Measurements from ENCODE around the gene DNAJC3. TPM values are rescaled to one million over a fixed set of nuclear protein-coding genes. Genes with fewer than 3 reads are reported as not detected.

The DNAJC3 gene, protein sequence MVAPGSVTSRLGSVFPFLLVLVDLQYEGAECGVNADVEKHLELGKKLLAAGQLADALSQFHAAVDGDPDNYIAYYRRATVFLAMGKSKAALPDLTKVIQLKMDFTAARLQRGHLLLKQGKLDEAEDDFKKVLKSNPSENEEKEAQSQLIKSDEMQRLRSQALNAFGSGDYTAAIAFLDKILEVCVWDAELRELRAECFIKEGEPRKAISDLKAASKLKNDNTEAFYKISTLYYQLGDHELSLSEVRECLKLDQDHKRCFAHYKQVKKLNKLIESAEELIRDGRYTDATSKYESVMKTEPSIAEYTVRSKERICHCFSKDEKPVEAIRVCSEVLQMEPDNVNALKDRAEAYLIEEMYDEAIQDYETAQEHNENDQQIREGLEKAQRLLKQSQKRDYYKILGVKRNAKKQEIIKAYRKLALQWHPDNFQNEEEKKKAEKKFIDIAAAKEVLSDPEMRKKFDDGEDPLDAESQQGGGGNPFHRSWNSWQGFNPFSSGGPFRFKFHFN
- polyA plus RNA-seq (ENCODE audit: insufficient read length in 12 of 12) = 10 to 100 TPM; 17.4 to 98.5 (median 21.8) TPM
- long read RNA-seq, donor 1, full-length matches to known transcripts = 4 of 11 reads
- long read RNA-seq, donor 1, partial matches to known transcripts = 7 of 11 reads
- long read RNA-seq, donor 1, other reads (novel, unspliced or antisense) = 0 of 11 reads
- long read RNA-seq, donor 2, full-length matches to known transcripts = 4 of 4 reads
- long read RNA-seq, donor 2, partial matches to known transcripts = 0 of 4 reads
- long read RNA-seq, donor 2, other reads (novel, unspliced or antisense) = 0 of 4 reads
- long read RNA-seq, donor 3 = 0 reads
- long read RNA-seq, donor 4, full-length matches to known transcripts = 2 of 2 reads
- long read RNA-seq, donor 4, partial matches to known transcripts = 0 of 2 reads
- long read RNA-seq, donor 4, other reads (novel, unspliced or antisense) = 0 of 2 reads
- long read RNA-seq, donor 5, full-length matches to known transcripts = 6 of 16 reads
- long read RNA-seq, donor 5, partial matches to known transcripts = 10 of 16 reads
- long read RNA-seq, donor 5, other reads (novel, unspliced or antisense) = 0 of 16 reads
- long read RNA-seq, donor 6, full-length matches to known transcripts = 2 of 2 reads
- long read RNA-seq, donor 6, partial matches to known transcripts = 0 of 2 reads
- long read RNA-seq, donor 6, other reads (novel, unspliced or antisense) = 0 of 2 reads
- long read RNA-seq, donor 7, full-length matches to known transcripts = 5 of 5 reads
- long read RNA-seq, donor 7, partial matches to known transcripts = 0 of 5 reads
- long read RNA-seq, donor 7, other reads (novel, unspliced or antisense) = 0 of 5 reads
- long read RNA-seq, donor 8, full-length matches to known transcripts = 8 of 8 reads
- long read RNA-seq, donor 8, partial matches to known transcripts = 0 of 8 reads
- long read RNA-seq, donor 8, other reads (novel, unspliced or antisense) = 0 of 8 reads
- long read RNA-seq, donor 9 = 0 reads
- long read RNA-seq, donor 10, full-length matches to known transcripts = 4 of 4 reads
- long read RNA-seq, donor 10, partial matches to known transcripts = 0 of 4 reads
- long read RNA-seq, donor 10, other reads (novel, unspliced or antisense) = 0 of 4 reads
- long read RNA-seq, donor 11, full-length matches to known transcripts = 3 of 3 reads
- long read RNA-seq, donor 11, partial matches to known transcripts = 0 of 3 reads
- long read RNA-seq, donor 11, other reads (novel, unspliced or antisense) = 0 of 3 reads

- peak; percentile 98 for DNase-seq
Observed at GRCh38 chr13:95676762-95677563, at the start of gene DNAJC3. TSS of gene DNAJC3 (plus strand) at chr13:95677139. CDS start at chr13:95677256, 117 bp downstream.

DNA sequence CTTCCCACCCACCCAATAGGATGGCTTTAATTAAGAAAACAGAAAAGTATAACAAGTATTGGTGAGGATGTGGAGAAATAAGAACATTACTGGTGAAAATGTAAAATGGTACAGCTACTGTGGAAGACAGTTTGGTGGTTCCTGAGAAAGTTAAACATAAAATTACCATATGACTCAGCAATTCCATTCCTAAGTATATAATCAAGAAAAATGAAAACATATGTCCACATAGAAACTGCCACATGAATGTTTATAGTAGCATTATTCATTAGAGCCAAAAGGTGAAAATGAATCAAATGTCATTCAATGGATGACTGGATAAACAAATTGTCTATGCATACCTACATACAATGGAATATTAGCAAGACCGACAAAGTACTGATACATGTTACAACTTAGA lies 49.3 kb upstream of the DNAJC3 start:
- DNase-seq = no peak

GRCh38 chr13:95628488-95628887 lies 48.5 kb upstream of the DNAJC3 start:
- DNase-seq = no peak

- no peak for DNase-seq
Observed at GRCh38 chr13:95629071-95629470, 47.9 kb upstream of the DNAJC3 start.

GRCh38 chr13:95630593-95630992 lies 46.3 kb upstream of the DNAJC3 start:
- no peak for DNase-seq

DNA sequence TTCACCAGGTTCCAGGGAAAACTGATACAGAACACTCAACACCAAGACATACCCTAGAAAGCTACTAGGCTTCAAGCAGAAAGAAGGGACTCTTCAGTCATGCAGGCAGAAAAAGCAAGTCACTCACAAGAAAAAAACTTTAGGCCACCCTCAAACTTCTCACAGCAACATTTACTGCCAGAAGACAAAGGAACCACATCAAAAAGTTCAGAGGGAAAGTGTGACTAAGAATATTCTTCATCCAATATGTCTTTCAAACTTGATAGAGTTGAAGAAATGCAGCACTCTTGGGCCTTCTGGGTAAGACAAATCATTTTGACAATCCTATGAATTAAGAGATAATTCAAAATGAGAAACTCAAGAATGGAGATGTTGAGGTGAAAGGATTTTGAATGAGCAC lies 40.1 kb upstream of the DNAJC3 start:
- DNase-seq = no peak

- no peak for DNase-seq
Observed at GRCh38 chr13:95641291-95642027, 35.5 kb upstream of the DNAJC3 start.

GRCh38 chr13:95642028-95642621 lies 34.8 kb upstream of the DNAJC3 start:
- no peak for DNase-seq

- no peak for DNase-seq
Observed at GRCh38 chr13:95642999-95643398, 33.9 kb upstream of the DNAJC3 start.

GRCh38 chr13:95643571-95643935 lies 33.4 kb upstream of the DNAJC3 start:
- DNase-seq = peak; percentile 52

DNA sequence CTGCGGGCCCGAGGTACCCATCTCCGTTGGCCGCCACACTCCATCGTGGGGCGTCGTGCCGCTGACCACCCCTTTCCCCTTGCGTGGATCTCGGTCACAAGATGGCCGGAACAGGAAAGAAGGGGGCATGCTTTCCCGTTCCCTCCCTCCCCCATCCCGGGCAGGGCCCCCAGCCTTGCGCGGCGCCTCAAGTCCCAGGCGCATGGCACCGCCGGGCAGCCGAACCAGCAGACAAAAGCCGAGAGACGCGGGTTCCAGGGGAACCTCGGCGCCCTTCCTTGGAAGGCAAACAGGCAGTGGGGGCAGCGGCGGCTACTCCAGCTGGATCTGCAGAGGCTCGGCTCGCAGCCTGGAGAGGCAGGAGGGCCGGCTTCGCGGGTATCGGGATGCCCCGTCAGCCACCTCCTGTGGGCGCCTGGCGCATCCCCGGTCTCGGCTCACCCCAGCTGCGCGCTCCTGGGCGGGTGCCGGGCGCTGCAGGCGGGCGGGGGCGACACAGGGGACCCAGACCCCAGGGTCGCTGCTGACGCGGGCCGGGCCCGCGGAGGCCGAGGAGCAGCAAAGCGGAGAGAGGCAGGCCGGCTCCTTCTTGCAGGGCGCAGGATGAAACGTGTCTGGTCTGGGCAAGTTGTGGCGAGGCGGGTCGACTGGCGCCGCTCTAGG lies 32.9 kb upstream of the DNAJC3 start:
- DNase-seq = peak; percentile 66

GRCh38 chr13:95644601-95645052 lies 32.3 kb upstream of the DNAJC3 start, which contains the start of gene DZIP1:
TSS of gene DZIP1 (minus strand) at chr13:95644706. CDS start at chr13:95642029, 2,677 bp downstream.
- peak; percentile 88 for DNase-seq

DNA sequence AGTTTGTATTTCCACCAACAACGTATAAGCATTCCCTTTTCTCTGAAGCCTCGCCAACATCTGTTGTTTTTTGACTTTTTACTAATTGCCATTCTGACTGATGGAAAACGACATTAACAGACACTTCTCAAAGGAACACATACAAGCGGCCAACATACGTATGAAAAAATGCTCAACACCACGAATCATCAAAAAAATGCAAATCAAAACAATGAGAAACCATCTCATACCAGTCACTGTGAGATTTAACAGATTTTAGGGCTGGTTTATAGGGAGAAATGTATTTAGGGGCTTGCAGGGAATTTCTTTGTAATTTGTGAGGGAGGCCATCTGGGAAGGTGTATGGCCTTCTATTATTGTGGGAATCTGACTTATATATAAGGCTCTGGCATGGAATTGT lies 29.6 kb upstream of the DNAJC3 start:
- DNase-seq = no peak

DNA sequence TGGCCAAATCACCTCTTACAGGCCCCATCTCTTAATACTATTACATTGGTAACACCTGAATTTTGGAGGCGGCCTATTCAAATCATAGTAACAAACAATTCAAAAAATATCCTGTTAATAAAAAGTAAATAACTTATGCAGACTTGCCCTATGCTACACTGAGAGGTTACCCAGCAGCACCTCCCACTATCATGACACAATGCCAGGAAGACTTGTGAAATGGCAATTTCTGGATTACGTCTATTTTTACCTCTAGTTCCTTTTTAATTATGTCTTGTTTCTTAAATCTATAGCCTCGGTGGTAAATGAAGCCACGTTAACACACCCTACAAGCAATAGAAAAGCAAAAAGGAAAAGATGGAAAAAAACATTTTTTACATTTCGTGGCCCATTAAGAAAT lies 26.2 kb upstream of the DNAJC3 start:
- DNase-seq = no peak

DNA sequence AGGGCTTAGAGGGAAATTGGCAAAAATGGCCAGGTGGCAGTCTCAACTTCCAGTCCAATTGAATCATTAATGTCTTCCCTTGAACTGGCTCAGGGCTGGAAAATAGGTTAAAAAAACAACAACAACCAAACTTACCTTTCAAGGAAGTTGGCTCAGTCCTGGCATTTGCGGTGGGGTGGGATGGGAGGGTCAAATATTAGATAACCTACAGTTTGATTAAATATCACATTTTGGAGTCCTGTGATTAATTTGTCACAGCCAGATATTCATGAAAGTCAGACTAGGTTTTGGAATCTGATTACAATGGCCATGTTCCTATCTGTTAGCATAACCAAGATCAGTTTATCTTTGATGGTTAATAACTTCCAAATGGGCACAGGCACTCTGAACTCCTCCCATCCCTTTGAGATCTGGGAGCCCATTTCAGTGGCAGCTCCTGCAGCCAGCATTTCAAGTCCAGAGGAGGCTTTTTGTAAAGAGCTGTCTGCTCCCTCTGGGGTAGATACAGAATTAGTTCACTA lies 24.6 kb upstream of the DNAJC3 start:
- DNase-seq = no peak

DNA sequence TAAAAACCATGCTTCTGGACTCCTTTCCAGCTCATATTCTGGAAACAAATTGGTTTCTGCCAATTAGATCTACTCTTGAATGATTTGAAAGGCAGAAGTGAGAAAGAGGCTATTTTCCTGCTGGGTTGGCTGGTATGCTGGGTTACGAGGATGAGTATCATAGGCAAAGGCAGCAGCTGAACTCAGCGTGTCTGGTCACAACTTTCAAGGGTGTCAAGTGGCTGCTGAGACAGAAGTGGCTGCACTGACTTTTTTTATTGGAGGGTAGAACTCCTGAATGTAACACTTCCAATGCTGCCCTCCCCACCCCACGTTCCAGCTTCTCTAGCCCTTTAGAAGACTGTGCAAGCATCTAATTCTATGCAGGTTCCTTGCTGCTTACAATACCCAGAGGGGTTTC lies 24.1 kb upstream of the DNAJC3 start:
- DNase-seq = no peak

- no peak for DNase-seq
Observed at GRCh38 chr13:95656386-95657015, 20.4 kb upstream of the DNAJC3 start.
